Endometrial microvascular endothelial cells (primary cell): ENCODE measurements around the gene SRCIN1. TPM values are rescaled to one million over a fixed set of nuclear protein-coding genes. Genes with fewer than 3 reads are reported as not detected.
"Not testable (repeated sequence)": the region's sequence is repeated elsewhere in the genome, so short reads cannot be mapped to it uniquely, and the experiment has no call there.

Source experiments
- in situ Hi-C: cut with HindIII; loops from 2 replicates; pipeline ENCODE4 v1.10.0; 2017; ENCODE audit warnings: low sequenced_read_pairs, low pct_unique_long_range_greater_than_20kb; ENCODE audit errors: inconsistent ontology term
- total RNA-seq: library from RNA; depleted of rRNA; stranded (reverse); fragments of >200 nt; gene quantifications from one replicate; pipeline ENCODE4 v1.2.3, GENCODE V29; 2015; ENCODE audit errors: inconsistent ontology term

The SRCIN1 gene
- total RNA-seq, 1 donor from 2014 or later = 0.37 TPM

GRCh38 chr17:38507921-38508569, 97.7 kb downstream of the SRCIN1 start:
- in situ Hi-C loops = loop anchor here (25.0 kb wide), 1 partner anchor 154 kb away; the partner anchor contains the start of gene EPOP

- in situ Hi-C loops = loop anchor here (25.0 kb wide), 1 partner anchor 155 kb away; the partner anchor contains the start of gene EPOP
Observed at GRCh38 chr17:38507436-38507835, 98.3 kb downstream of the SRCIN1 start.

GRCh38 chr17:38504216-38504615, 101.5 kb downstream of the SRCIN1 start:
- in situ Hi-C loops = loop anchor here (25.0 kb wide), 1 partner anchor 158 kb away; the partner anchor contains the start of gene EPOP

GRCh38 chr17:38503286-38503913, 102.4 kb downstream of the SRCIN1 start:
- in situ Hi-C loops = loop anchor here (25.0 kb wide), 1 partner anchor 159 kb away; the partner anchor contains the start of gene EPOP

- in situ Hi-C loops = loop anchor here (25.0 kb wide), 1 partner anchor 161 kb away; the partner anchor contains the start of gene EPOP
Observed at GRCh38 chr17:38501718-38502117, 104.0 kb downstream of the SRCIN1 start.

- in situ Hi-C loops = not testable (repeated sequence)
Observed at GRCh38 chr17:38499230-38499629, 106.5 kb downstream of the SRCIN1 start.

GRCh38 chr17:38498353-38498752, 107.4 kb downstream of the SRCIN1 start:
- in situ Hi-C loops = no loop called here

- in situ Hi-C loops = not testable (repeated sequence)
Observed at GRCh38 chr17:38497656-38498055, 108.1 kb downstream of the SRCIN1 start.

- in situ Hi-C loops = not testable (repeated sequence)
Observed at GRCh38 chr17:38494152-38494551, 111.6 kb downstream of the SRCIN1 start.

- in situ Hi-C loops = not testable (repeated sequence)
Observed at GRCh38 chr17:38492067-38493040, 113.4 kb downstream of the SRCIN1 start.

- in situ Hi-C loops = not testable (repeated sequence)
Observed at GRCh38 chr17:38491346-38492066, 114.2 kb downstream of the SRCIN1 start.

- in situ Hi-C loops = not testable (repeated sequence)
Observed at GRCh38 chr17:38489774-38490173, 116.0 kb downstream of the SRCIN1 start.

- in situ Hi-C loops = not testable (repeated sequence)
Observed at GRCh38 chr17:38485681-38486298, 120.0 kb downstream of the SRCIN1 start.

GRCh38 chr17:38485146-38485468, 120.6 kb downstream of the SRCIN1 start:
- in situ Hi-C loops = no loop called here

- in situ Hi-C loops = not testable (repeated sequence)
Observed at GRCh38 chr17:38484242-38485145, 121.3 kb downstream of the SRCIN1 start.

GRCh38 chr17:38482700-38483043, 123.1 kb downstream of the SRCIN1 start:
- in situ Hi-C loops = not testable (repeated sequence)

GRCh38 chr17:38482039-38482699, 123.6 kb downstream of the SRCIN1 start:
- in situ Hi-C loops = not testable (repeated sequence)
